DMS 273 treated with DMSO at 0.1 percent for 48 hours (cell line): ENCODE data around the gene MGMT.

Source experiments
- DNase-seq: peaks from one replicate; lab custom pipeline; 2025; lab: John Stamatoyannopoulos, UW

The MGMT gene

GRCh38 chr10:129710510-129710847 lies 243.4 kb downstream of the MGMT start:
- peak; percentile 77 for DNase-seq

DNA sequence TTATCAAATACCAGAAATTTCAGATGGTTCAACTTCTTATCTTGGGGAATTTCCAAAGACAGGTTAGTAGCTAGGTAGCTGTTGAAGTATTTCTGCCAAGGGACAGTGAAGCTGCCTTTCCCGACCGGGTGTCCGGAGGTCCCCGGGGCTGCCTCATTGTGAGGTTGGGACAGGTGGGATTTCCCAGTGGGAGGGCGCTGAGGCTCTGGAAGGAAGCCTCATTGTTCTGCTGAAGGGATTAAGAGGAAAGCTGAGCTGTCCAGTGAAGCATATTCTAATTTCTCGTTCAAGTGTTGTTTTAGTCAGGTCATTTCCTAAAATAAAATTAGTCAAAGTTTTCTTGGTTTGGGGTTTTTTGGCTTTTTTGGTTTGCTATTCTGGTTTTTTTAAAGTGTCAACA lies 244.2 kb downstream of the MGMT start:
- DNase-seq = no peak

- no peak for DNase-seq
Observed at GRCh38 chr10:129712000-129712399, 245.0 kb downstream of the MGMT start.

DNA sequence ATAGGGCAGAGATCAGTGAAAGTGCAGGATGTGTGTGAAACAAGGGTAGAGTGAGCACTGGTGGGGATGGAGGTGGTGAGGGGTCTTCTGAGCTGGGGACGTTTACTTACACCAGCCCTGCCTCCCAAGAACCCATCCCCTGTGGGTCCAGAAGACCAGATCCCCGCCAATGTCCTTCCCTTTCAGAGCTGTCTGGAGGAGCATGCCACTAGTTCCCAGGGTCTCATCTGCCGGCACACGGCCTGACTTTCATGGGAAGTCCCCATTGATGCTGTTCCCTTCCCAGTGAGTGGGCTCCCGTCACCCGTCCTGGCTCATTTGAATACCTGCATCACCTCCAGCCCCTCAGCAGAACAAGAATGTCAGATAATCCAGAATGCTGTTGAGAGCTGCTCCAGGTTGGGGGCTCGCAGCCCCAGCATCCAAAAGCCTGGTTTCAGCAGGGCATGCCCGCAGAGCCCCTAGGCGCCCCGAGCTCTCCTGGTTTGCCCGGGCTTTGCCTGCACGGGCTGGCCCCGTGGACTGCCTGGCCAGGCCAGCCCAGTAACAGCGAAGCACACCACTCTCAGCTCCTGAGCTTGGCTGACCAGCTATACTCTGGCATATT lies 246.7 kb downstream of the MGMT start:
- DNase-seq = no peak

DNA sequence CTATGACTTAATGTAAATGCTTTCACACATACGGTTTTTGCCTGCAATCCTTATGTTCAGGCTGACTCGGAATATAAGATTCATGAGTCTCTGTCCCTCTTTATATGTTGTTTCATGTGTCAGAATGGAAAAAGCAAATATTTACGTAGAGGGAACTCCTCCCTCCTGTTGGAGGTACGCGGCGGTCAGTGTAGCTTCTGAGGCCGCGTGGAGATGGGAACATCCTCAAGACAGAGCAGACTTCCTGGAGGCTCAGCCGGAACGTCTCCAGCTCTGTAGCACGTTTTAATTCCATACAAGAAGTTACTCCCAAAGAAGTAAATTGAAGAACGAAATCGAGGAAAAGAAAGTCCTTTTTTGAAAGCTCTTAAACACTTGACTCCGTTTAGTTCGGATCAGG lies 248.8 kb downstream of the MGMT start:
- no peak for DNase-seq

DNA sequence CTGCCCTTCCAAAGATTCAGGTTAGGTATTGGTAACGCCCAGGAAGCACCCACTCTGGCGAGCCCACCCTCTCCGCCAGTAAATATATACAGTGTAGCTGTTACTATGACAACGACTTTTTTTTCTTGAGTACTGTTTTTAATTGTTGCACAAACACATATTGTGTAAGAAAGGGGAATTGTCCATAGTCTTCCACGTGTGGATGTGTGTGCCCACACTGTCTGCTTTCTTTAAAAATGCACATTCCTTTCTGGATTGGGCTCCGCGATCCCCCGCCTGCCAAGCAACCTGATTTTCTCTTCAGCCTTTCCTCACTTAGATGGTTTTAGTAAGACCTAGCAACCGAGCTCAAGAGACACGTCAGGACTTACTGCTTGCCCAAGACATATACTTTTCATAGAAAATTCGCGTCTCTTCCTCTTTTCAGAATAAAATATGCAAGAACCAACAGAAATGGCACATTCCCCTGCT lies 249.2 kb downstream of the MGMT start:
- DNase-seq = no peak

GRCh38 chr10:129716881-129717280 lies 249.8 kb downstream of the MGMT start:
- no peak for DNase-seq

- DNase-seq = no peak
Observed at GRCh38 chr10:129717816-129718547, 250.9 kb downstream of the MGMT start.

DNA sequence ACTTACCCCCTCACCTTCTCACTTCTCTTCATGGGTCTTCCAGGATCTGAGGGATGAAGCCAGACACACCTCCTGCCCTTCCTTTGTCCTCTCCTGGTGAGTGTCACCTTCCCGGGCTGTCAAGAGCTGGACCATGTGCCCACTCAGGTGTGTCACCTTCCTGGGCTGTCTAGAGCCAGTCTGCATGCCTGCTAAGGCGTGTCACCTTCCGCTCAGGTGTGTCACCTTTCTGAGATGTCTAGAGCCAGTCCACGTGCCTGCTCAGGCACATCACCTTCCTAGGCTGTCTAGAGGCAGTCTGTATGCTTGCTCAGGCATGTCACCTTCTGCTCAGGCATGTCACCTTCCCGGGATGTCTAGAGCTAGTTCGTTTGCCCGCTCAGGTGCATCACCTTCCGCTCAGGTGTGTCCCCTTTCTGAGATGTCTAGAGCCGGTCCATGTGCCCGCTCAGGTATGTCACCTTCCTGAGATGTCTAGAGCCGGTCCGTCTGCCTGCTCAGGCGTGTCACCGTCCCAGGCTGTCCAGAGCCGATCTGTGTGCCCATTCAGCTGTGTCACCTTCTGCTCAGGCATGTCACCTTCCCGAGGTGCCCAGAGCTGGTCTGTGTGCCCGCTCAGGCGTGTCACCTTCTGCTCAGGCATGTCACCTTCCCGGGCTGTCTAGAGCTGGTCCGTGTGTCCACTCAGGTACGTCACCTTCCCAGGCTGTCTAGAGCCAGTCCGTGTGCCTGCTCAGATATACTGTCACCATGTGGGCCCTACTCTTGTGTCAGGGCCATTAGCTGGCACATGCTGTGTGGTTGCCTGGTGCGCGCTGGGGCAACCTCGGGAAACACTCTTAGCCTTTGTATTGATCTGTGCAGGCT lies 251.7 kb downstream of the MGMT start:
- DNase-seq = no peak

DNA sequence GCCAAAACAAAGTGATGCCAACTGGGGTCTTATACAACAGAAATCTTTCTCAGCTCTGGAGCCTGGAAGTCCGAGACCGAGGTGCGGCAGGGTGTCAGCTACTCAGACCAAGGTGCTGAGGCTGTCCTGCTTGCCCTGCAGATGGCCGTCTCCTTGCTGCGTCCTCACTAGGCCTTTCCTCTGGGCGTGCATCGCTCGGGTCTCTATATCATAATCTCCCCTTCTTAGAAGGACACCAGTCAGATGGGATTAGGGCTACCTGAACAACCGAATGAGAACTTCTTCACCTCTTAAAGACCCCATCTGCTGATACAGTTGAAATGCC lies 252.3 kb downstream of the MGMT start:
- DNase-seq = no peak

DNA sequence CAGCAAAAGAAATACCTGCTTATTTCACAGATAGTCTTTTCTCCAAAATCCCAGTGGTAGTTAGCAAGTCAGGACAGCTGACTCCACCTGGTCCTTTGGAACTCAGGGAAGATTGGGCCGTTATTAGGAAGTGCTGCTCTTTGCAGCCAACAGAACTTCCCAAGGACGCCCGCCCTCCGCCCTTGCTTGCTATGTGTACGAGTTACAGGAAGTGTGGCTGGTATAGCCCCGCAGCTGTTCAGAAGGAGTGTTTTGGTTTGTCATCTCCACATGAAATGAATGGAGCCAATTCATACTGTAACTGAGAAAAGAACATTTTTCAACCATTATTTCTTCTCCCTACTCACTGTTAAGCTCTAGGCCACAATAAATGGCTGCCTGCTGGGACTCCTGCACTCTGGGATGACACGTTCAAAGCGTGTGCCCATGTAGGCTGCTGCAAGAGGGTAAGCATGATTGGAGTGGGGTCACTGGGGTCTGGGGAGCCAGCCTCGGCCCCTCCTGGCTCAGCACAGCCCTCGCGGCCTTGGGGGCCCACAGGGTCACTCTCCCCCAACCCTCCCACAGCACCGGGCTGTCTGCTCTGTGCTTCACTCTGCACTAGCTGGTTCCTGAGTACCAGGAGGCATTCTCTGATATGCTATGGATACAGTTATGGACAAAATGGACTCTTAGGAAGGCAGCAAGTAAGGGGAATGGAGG lies 253.0 kb downstream of the MGMT start:
- no peak for DNase-seq

DNA sequence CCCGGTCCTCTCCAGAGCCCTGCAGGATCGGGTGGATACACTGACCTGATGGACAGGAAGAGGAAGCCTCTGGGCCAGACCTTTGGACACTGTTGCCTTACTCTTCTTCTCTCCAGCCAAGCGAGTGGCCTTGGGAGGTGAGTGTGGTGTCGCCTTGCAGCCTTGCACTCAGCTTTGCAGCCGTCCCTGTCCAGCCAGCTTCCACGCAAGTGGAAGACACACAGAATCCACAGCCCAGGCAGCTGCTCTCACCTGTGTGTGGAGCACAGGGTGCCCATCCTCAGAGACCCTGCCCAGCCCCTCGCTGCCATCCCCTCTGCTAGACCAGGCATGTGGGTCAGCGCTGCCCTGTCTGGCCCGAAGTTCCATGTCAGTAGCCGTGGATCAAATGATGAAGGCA lies 258.0 kb downstream of the MGMT start:
- no peak for DNase-seq

GRCh38 chr10:129725482-129725881 lies 258.4 kb downstream of the MGMT start:
- no peak for DNase-seq

DNA sequence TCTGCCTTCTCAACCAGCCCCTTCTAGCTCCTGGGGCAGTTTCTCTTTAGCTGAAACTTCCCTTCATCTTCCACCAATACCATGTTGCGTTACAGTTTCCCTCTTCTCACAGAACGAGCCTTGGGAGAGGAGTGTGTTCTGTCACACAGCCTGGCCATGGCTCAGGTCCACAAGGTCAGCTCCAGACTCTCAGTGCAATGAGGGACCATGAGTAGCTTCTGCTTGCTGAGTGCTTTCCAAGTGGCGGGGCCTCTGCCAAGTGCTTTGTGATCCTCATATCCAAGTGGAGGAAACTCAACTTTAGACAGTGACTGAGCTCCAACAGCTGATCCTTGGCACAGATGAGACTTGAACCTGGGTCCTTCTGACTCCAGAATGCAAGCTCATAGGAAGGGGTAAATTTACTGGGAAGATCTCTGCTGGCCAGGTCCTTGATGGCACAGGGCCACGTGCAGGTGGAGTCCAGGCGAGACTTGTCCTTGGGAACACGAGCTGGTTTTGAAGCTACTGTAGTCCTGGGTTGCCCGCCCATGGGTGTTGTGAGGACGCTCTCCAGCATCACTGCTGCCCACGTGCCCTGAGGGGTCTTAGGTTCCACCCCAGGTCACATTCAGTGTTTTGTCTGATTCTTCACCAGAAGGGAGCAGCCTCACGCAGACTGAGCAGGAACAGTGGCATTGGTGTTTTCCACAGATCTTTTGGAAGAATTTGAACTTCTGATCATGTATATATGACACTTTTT lies 259.0 kb downstream of the MGMT start:
- no peak for DNase-seq

DNA sequence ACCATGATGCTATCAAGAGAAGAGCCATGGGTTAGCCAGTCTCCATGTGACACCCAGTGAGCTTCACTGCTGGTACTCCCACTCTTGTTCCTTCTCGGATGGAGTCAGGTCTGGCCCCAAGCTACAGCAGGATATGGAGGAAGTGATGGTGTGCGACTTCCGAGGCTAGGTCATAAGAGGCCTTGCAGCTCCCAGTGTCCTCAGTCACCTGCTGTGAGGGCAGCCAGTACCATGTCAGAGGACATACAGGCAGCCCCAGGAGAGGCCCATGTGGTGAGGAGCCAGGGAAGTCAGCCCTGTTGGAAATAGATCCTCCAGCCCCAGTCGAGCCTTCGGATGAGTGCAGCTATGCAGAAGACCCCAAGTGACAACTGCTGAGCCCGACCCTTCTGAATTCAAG lies 260.0 kb downstream of the MGMT start:
- no peak for DNase-seq

GRCh38 chr10:129727495-129727894 lies 260.5 kb downstream of the MGMT start:
- no peak for DNase-seq

DNA sequence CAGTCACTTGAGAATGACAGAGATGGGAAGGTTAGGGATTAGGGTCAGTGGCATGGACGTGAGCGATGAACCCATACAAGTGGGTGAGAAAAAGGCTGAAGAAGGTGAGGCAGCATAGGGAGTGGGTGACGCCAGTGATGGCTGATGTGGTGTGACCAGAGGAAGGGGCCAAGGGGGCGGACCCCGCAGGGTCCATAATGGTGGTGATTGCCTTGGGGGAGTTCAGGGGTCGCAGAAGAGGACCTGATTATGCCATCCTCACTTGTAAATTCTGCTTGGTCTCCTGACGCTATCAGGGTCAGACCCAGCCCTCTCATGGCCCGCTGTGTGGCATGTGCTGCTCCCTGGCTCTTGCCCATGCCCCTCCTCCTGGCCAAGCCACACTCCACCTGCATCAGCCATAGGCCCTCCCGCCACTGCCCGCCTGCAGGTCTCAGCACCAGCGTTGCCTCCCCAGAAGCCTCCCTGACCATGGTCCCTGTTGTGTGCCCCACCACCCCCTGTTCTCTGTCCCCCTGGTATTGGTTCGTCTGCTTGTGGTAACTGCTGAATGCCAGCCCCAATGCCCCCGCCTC lies 261.3 kb downstream of the MGMT start:
- DNase-seq = no peak

GRCh38 chr10:129728905-129729795 lies 262.1 kb downstream of the MGMT start:
- no peak for DNase-seq

GRCh38 chr10:129730272-129730992 lies 263.4 kb downstream of the MGMT start:
- DNase-seq = no peak

GRCh38 chr10:129730993-129731325 lies 263.9 kb downstream of the MGMT start:
- DNase-seq = no peak
